ENCODE measurements around the gene RIPOR2. TPM values are rescaled to one million over a fixed set of nuclear protein-coding genes. Genes with fewer than 3 reads are reported as not detected.

Gene RIPOR2
- total and polyA plus RNA-seq, 2 donors from 2014 or later: 1.7 to 24.2 TPM

- H3K27ac ChIP-seq (ENCODE audit: low read depth in 2 of 2, low read length in 2 of 2): no peak overlapping the region
- no peak for TF ChIP-seq CTCF (IDR thresholded peaks at IDR 0.05; ENCODE audit: borderline replicate concordance, extremely low read depth, insufficient read depth)
- DNase-seq (no peak), FAIRE-seq (no peak)
- H3K9me3 ChIP-seq (ENCODE audit: control insufficient read depth in 2 of 3, insufficient read depth in 1 of 3, low read length in 3 of 3): no peaks in the 10 kb centered on the region
- no peaks in the 10 kb centered on the region for H3K27me3 ChIP-seq (ENCODE audit: control insufficient read depth, insufficient read depth, low read length)
- no peak overlapping the region for H3K9ac ChIP-seq (ENCODE audit: low read length in 3 of 3)
- no peak overlapping the region for H3K4me3 ChIP-seq (ENCODE audit: low read length in 3 of 3)
- no peaks in the 10 kb centered on the region for H3K4me1 ChIP-seq (ENCODE audit: control insufficient read depth in 2 of 3, insufficient read depth in 2 of 3, low read depth in 1 of 3, low read length in 3 of 3)
- H3K36me3 ChIP-seq (ENCODE audit: control insufficient read depth in 2 of 3, insufficient read depth in 3 of 3, low read length in 3 of 3): no peaks in the 10 kb centered on the region
- intact Hi-C loops (cut with DNase I): no loop called here
Observed at GRCh38 chr6:24797596-24798216, 138.1 kb downstream of the RIPOR2 start.

- intact Hi-C loops (cut with DNase I): no loop called here
- Histone ChIP-seq H3K9ac (ENCODE audit: low read length in 3 of 3) (no peak overlapping the region), H3K27ac (ENCODE audit: low read depth in 2 of 2, low read length in 2 of 2) (no peak overlapping the region), H3K9me3 (ENCODE audit: control insufficient read depth in 2 of 3, insufficient read depth in 1 of 3, low read length in 3 of 3) (no peaks in the 10 kb centered on the region), H3K27me3 (ENCODE audit: control insufficient read depth, insufficient read depth, low read length) (no peaks in the 10 kb centered on the region), H3K36me3 (ENCODE audit: control insufficient read depth in 2 of 3, insufficient read depth in 3 of 3, low read length in 3 of 3) (no peaks in the 10 kb centered on the region), H3K4me3 (ENCODE audit: low read length in 3 of 3) (no peak overlapping the region), H3K4me1 (ENCODE audit: control insufficient read depth in 2 of 3, insufficient read depth in 2 of 3, low read depth in 1 of 3, low read length in 3 of 3) (no peaks in the 10 kb centered on the region)
- no peak for DNase-seq
- FAIRE-seq: no peak
- no peak for TF ChIP-seq CTCF (IDR thresholded peaks at IDR 0.05; ENCODE audit: borderline replicate concordance, extremely low read depth, insufficient read depth)
Observed at GRCh38 chr6:24796616-24797290, 139.0 kb downstream of the RIPOR2 start.

DNA sequence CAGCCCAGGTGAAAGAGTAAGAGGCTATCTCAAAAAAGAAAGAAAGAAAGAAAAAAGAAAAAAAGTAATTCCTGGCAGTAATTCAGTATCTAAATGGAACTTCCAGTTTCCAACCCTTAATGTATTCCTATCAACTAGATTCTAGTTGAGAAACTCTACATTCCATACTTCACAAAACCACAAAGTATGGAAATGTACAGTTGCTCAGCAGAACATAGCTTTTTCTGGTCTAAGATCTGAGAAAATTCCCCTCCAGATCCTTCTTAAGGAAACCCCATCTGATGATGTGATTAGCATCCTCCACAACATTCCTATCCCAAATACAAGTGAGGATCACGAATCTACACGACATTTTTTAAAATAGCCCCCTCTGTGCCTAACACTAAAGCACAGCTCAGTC lies 140.7 kb downstream of the RIPOR2 start:
- no peak overlapping the region for H3K27ac ChIP-seq (ENCODE audit: low read depth in 2 of 2, low read length in 2 of 2)
- FAIRE-seq: no peak
- TF ChIP-seq CTCF (IDR thresholded peaks at IDR 0.05; ENCODE audit: borderline replicate concordance, extremely low read depth, insufficient read depth): no peak

More for the DNA sequence above, 140.7 kb downstream of the RIPOR2 start:
- no peaks in the 10 kb centered on the region for H3K4me1 ChIP-seq (ENCODE audit: control insufficient read depth in 2 of 3, insufficient read depth in 2 of 3, low read depth in 1 of 3, low read length in 3 of 3)
- no peak overlapping the region for H3K9ac ChIP-seq (ENCODE audit: low read length in 3 of 3)
- H3K27me3 ChIP-seq (ENCODE audit: control insufficient read depth, insufficient read depth, low read length): no peaks in the 10 kb centered on the region
- no peaks in the 10 kb centered on the region for H3K36me3 ChIP-seq (ENCODE audit: control insufficient read depth in 2 of 3, insufficient read depth in 3 of 3, low read length in 3 of 3)
- no peaks in the 10 kb centered on the region for H3K9me3 ChIP-seq (ENCODE audit: control insufficient read depth in 2 of 3, insufficient read depth in 1 of 3, low read length in 3 of 3)
- no peak for DNase-seq
- H3K4me3 ChIP-seq (ENCODE audit: low read length in 3 of 3): no peak overlapping the region
- intact Hi-C loops (cut with DNase I): no loop called here
